ENCODE results near the gene PLA2G5.
"Not testable (repeated sequence)": the region's sequence is repeated elsewhere in the genome, so short reads cannot be mapped to it uniquely, and the experiment has no call there.

The PLA2G5 gene

DNA sequence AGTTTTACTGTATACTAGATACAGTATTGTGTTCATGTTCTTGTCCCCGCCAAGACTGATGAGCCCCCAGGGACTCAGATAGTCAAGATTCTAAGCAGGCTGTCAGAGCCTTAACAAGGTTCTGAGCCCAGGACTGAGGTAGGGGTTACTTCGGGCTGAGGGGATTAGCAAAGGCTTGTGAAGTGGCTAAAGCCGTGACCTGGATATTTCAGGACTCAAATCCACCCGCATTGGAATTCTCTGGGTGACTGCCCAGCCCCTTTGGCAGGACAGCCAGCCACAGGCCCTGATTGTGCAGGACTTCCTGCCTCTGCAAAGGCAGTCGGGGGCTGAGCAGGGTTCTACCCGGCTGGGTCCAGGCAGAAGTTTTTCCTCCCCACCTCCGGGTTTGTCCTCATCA lies at the start of gene PLA2G5:
TSS of gene PLA2G5 (plus strand) at position 321 of the 400 bp plus-strand sequence. CDS start 14,637 bp downstream, outside the sequence.
- Histone ChIP-seq H4K20me1 (ENCODE audit: insufficient read depth, low read length) (no peaks in the 10 kb centered on the region), H2AFZ (ENCODE audit: low read depth, low read length) (no peak within 1 kb of the TSS), H3K9me3 (ENCODE audit: insufficient read depth, low read length) (no peaks in the 10 kb centered on the region), H3K4me3 (ENCODE audit: low read length) (no peak within 1 kb of the TSS), H3K9ac (ENCODE audit: low read length) (no peak within 1 kb of the TSS), H3K27ac (ENCODE audit: low read length) (no peak within 1 kb of the TSS), H3K79me2 (ENCODE audit: low read length) (no peaks in the 10 kb centered on the region), H3K36me3 (replicated peaks; ENCODE audit: low read depth, low read length) (no peaks in the 10 kb centered on the region), H3K4me1 (ENCODE audit: low read length) (peaks cover 5% of the 10 kb centered on the region; the same call in 1 of the 2 replicates), H3K4me2 (ENCODE audit: low read length) (no peak within 1 kb of the TSS), H3K27me3 (ENCODE audit: low read depth, low read length) (no peaks in the 10 kb centered on the region)
- no peak for TF ChIP-seq EZH2phosphoT487 (IDR thresholded peaks at IDR 0.05; ENCODE audit: low read depth)
- TF ChIP-seq, protein P1, sequence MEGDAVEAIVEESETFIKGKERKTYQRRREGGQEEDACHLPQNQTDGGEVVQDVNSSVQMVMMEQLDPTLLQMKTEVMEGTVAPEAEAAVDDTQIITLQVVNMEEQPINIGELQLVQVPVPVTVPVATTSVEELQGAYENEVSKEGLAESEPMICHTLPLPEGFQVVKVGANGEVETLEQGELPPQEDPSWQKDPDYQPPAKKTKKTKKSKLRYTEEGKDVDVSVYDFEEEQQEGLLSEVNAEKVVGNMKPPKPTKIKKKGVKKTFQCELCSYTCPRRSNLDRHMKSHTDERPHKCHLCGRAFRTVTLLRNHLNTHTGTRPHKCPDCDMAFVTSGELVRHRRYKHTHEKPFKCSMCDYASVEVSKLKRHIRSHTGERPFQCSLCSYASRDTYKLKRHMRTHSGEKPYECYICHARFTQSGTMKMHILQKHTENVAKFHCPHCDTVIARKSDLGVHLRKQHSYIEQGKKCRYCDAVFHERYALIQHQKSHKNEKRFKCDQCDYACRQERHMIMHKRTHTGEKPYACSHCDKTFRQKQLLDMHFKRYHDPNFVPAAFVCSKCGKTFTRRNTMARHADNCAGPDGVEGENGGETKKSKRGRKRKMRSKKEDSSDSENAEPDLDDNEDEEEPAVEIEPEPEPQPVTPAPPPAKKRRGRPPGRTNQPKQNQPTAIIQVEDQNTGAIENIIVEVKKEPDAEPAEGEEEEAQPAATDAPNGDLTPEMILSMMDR (IDR thresholded peaks at IDR 0.05; ENCODE audit: low read depth, low read length), result no peak

DNA sequence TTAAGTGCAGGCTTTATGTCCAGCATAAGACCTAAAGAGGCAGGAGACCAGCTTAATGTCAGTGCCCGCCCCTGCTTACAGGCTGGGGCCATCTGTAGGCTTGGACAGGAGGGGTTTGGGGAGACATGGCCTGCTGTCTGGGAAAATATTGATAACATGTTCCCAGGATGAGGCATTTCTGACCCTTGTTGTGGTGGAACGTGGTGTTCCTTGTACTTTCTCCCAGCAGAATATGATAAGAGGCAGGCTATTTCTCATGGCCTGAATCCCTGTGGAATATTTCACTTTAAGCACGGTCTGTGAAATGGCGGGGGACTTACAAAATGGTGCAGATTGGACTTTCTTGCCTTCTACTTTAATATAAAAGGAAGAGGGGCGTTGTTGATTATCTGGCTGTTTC lies 41.9 kb upstream of the PLA2G5 start:
- Histone ChIP-seq H2AFZ (ENCODE audit: low read depth, low read length) (no peak overlapping the region), H3K4me3 (ENCODE audit: low read length) (no peak overlapping the region), H3K9me3 (ENCODE audit: insufficient read depth, low read length) (no peaks in the 10 kb centered on the region), H3K79me2 (ENCODE audit: low read length) (no peaks in the 10 kb centered on the region), H3K27me3 (ENCODE audit: low read depth, low read length) (no peaks in the 10 kb centered on the region), H3K36me3 (replicated peaks; ENCODE audit: low read depth, low read length) (no peaks in the 10 kb centered on the region), H3K4me2 (ENCODE audit: low read length) (no peak overlapping the region), H3K4me1 (ENCODE audit: low read length) (no peaks in the 10 kb centered on the region), H3K27ac (ENCODE audit: low read length) (no peak overlapping the region), H3K9ac (ENCODE audit: low read length) (no peak overlapping the region), H4K20me1 (ENCODE audit: insufficient read depth, low read length) (no peaks in the 10 kb centered on the region)
- no peak for TF ChIP-seq EZH2phosphoT487 (IDR thresholded peaks at IDR 0.05; ENCODE audit: low read depth)
- TF ChIP-seq, protein P1 (IDR thresholded peaks at IDR 0.05; ENCODE audit: low read depth, low read length), result no peak

GRCh38 chr1:20028726-20029125 lies 41.3 kb upstream of the PLA2G5 start:
- H4K20me1 ChIP-seq (ENCODE audit: insufficient read depth, low read length), result no peaks in the 10 kb centered on the region
- H2AFZ ChIP-seq (ENCODE audit: low read depth, low read length), result no peak overlapping the region
- H3K9me3 ChIP-seq (ENCODE audit: insufficient read depth, low read length), result no peaks in the 10 kb centered on the region
- no peaks in the 10 kb centered on the region for H3K36me3 ChIP-seq (replicated peaks; ENCODE audit: low read depth, low read length)
- H3K27ac ChIP-seq (ENCODE audit: low read length), result no peak overlapping the region
- no peaks in the 10 kb centered on the region for H3K27me3 ChIP-seq (ENCODE audit: low read depth, low read length)
- no peak overlapping the region for H3K4me2 ChIP-seq (ENCODE audit: low read length)
- TF ChIP-seq, protein P1 (IDR thresholded peaks at IDR 0.05; ENCODE audit: low read depth, low read length), result no peak
- TF ChIP-seq EZH2phosphoT487 (IDR thresholded peaks at IDR 0.05; ENCODE audit: low read depth), result no peak
- no peak overlapping the region for H3K4me3 ChIP-seq (ENCODE audit: low read length)
- H3K9ac ChIP-seq (ENCODE audit: low read length), result no peak overlapping the region
- no peaks in the 10 kb centered on the region for H3K4me1 ChIP-seq (ENCODE audit: low read length)
- H3K79me2 ChIP-seq (ENCODE audit: low read length), result no peaks in the 10 kb centered on the region

GRCh38 chr1:20029178-20029912 lies 40.6 kb upstream of the PLA2G5 start:
- H2AFZ ChIP-seq (ENCODE audit: low read depth, low read length), result no peak overlapping the region
- no peaks in the 10 kb centered on the region for H4K20me1 ChIP-seq (ENCODE audit: insufficient read depth, low read length)
- TF ChIP-seq, protein P1 (IDR thresholded peaks at IDR 0.05; ENCODE audit: low read depth, low read length), result no peak
- TF ChIP-seq EZH2phosphoT487 (IDR thresholded peaks at IDR 0.05; ENCODE audit: low read depth), result no peak
- no peak overlapping the region for H3K4me3 ChIP-seq (ENCODE audit: low read length)
- H3K79me2 ChIP-seq (ENCODE audit: low read length), result no peaks in the 10 kb centered on the region
- H3K9ac ChIP-seq (ENCODE audit: low read length), result no peak overlapping the region
- H3K27me3 ChIP-seq (ENCODE audit: low read depth, low read length), result no peaks in the 10 kb centered on the region
- H3K4me1 ChIP-seq (ENCODE audit: low read length), result no peaks in the 10 kb centered on the region
- H3K4me2 ChIP-seq (ENCODE audit: low read length), result no peak overlapping the region
- H3K36me3 ChIP-seq (replicated peaks; ENCODE audit: low read depth, low read length), result no peaks in the 10 kb centered on the region
- no peaks in the 10 kb centered on the region for H3K9me3 ChIP-seq (ENCODE audit: insufficient read depth, low read length)
- no peak overlapping the region for H3K27ac ChIP-seq (ENCODE audit: low read length)

- H3K79me2 ChIP-seq (ENCODE audit: low read length); H3K4me3 ChIP-seq (ENCODE audit: low read length); H3K4me1 ChIP-seq (ENCODE audit: low read length); H3K36me3 ChIP-seq (replicated peaks; ENCODE audit: low read depth, low read length); H3K27ac ChIP-seq (ENCODE audit: low read length); H3K27me3 ChIP-seq (ENCODE audit: low read depth, low read length); H4K20me1 ChIP-seq (ENCODE audit: insufficient read depth, low read length); H3K9me3 ChIP-seq (ENCODE audit: insufficient read depth, low read length); H3K9ac ChIP-seq (ENCODE audit: low read length); H3K4me2 ChIP-seq (ENCODE audit: low read length); H2AFZ ChIP-seq (ENCODE audit: low read depth, low read length): not testable (repeated sequence)
These were observed 39.4 kb upstream of the PLA2G5 start for GRCh38 chr1:20030436-20031151.
